Activated CD4-positive, CD25-positive, alpha-beta regulatory T cell treated with anti-CD3 and anti-CD28 coated beads, Interleukin-2, amount 50 U/mL, for 72 hours (primary cell): ENCODE data around the gene CHST15.
A peak's percentile ranks its signal among the peaks of the same experiment; 100 is the strongest.
"Not testable (repeated sequence)": the region's sequence is repeated elsewhere in the genome, so short reads cannot be mapped to it uniquely, and the experiment has no call there.

Source experiments
- DNase-seq: peaks from one replicate; pipeline ENCODE4 v3.0.0; 2021

The CHST15 gene

GRCh38 chr10:124097883-124098282 is 4.5 kb upstream of the CHST15 start:
- DNase-seq = no peak

GRCh38 chr10:124096494-124096893 is 3.1 kb upstream of the CHST15 start:
- no peak for DNase-seq

- not testable (repeated sequence) for DNase-seq
These were observed 2.4 kb upstream of the CHST15 start for GRCh38 chr10:124095801-124096200.

DNA sequence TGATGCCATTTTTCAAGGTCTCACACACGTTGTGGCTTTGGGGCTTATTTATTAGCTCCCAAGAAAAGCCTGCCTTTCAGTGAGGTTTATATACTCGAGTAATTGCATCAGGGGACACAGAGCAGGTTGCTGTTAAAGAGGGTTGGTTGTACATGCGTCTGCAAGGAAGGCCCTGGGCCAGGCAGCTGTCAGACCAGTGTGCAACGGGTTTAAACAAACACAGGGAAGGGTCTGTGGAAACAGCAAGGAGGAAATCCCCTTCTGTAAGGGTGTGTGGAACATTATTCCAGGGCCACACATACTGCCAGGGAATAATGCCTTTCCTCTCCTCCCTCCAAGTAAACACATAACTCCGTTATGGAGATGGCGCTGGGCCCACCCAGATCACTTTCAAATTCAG is 1.7 kb upstream of the CHST15 start:
- DNase-seq = no peak

- no peak for DNase-seq
These were observed 1.0 kb upstream of the CHST15 start for GRCh38 chr10:124094419-124094785.

DNA sequence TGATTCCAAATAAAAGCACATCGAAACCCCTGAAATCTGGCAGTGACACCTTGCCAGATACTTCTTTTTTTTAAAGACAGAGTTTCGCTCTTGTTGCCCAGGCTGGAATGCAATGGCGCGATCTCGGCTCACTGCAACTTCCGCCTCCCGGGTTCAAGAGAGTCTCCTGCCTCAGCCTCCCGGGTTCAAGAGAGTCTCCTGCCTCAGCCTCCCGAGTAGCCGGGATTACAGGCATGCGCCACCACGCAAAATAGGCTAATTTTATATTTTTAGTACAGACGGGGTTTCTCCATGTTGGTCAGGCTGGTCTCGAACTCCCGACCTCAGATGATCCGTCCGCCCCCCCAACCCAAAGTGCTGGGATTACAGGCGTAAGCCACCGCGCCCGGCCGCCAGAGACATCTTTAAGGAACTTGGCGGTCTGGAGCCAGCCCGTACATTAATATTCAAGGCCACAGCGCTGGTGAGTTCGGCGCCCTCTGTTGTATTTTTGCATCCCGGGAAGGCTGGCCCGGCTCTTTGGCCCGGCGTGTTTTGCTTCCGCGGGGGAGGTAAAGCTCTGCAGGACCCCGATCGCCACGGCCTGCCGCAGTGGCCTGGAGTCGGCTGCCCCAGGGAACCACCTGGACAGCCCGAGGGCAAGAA is 498 bp upstream of the CHST15 start:
- not testable (repeated sequence) for DNase-seq

DNA sequence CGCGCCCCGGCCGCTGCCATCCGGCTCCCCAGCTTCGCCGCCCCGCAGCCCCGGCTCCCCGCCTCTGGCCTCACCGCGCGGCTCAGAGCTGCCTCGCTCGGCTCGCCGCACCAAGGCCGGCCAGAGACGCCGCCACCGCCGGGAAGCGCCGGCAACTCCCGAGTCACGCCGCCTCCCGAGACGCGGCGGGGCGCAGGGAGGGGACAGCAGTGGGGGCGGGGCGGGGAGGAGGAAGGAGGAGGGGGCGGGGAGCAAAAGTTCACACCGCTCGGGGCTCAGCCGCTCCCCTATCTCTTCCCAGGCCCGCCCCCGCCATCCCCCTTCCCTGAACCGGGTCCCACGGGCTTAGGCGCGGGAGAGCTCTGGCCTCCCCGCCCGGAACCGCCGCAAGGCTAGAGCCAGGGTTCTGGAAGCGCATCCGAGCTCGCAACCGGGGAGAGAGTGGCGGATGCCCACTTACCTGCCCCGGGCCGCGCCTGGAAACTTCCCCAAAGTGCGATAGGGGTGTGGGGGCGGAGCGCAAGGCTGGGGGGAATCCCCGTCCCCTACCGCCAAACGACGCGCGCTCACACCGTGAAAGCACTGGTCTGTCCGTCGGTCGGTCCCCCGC is 1.0 kb downstream of the CHST15 start:
- DNase-seq = peak; percentile 52

DNA sequence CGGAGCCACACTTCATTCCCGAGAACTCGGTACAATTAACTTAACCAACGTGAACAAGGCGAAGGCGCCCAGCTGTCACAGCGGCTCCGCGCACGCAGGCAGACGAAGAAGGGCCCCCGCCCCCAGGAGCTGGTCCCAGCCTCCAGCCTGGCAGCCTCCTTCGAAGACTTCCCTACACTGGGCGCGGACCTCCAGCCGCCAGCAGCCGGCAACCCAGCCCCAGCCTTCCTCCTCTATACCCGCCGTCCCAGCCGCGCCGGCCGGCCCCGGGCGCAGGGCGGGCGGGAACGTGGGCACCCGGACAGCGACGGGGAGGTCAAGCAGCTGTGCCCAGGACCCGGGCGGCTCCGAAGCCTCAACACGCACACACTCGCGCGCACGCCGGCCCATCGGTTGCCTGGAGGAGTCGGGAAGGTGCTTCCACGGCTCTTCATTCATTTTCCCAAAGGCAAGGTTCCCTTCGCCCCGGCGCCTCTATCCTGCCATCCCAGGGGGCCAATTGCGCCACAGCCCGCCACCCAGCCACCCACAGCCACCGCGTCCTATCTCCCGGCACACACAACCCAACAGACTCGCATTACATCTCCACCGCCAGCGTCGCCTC is 1.6 kb downstream of the CHST15 start:
- DNase-seq = no peak

DNA sequence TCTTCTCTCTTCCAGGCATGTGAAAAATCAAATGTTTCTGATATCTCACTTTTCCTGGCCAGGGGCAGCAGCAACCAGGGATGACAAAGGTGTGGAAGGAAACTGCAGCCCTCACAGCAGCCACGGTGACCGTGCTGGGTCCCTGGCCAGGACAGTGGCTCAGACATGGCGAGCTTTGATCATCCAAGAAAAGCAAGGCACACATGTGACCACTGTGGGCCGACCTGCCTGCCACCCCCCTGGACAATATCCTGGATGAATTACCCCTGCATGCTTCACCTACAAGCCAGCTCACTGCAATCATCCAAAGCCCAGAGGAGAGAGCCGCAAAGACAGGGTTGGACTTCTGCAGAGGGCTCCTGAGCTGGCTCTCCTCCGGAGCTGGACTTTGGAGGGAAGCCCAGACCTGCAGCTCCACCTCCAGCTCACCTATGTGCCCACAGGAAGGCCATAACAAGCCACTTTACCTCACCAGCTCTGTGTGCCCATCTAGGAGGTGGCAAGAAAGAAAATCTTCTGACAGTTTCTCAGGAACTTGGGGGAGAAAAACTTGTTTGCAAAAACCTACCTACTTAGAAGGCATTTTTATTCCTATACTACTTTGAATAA is 2.7 kb downstream of the CHST15 start:
- DNase-seq = no peak

GRCh38 chr10:124089859-124090258 is 3.5 kb downstream of the CHST15 start:
- DNase-seq = no peak

- DNase-seq = no peak
These were observed 4.5 kb downstream of the CHST15 start for GRCh38 chr10:124088915-124089314.

DNA sequence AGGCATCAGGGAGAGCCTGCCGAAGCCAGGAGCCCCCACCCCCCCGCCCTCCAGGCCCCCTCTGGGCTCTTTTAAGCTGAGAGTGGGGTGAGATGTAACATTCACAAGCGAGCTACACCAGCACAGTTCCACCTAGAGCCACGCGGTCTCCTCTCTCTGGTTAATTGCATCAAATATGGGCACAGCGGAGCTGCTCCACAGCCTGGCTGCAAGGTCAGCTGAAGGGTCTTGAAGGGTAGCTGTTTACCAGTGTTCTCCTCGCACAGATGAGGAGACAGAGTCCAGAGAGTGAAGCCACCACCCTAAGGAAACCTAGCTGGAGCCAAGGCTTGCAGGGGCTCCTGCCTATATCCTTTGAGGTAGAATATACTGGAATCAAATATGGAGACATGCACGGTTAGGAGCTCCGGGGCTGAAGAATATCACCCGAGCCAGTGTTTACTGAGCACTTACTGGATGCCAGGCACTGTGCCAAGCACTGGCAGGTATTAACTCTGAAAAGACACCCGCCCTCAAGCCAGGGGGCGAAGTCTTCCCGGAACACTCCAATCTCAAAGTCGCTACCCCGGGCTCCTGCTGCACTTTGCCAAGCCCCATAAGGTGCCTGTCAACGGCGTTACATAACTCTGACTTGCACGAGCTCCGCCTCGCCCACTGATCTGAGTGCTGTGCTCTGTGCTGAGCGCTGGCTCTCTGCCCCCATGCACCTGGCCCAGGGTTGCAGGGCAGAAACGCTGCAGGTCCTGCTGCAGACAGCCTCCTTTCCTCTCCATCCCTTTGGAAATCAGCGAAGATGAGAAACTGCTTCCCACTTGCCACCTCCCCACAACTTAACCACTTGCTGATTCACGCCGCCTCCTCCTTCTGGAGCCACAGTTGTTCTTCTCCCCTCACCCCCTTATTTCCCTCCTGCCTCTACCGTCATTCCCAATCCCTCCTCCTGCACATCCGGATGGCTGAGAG is 5.4 kb downstream of the CHST15 start:
- no peak for DNase-seq

- DNase-seq = no peak
These were observed 6.4 kb downstream of the CHST15 start for GRCh38 chr10:124086787-124087671.

- DNase-seq = no peak
These were observed 7.2 kb downstream of the CHST15 start for GRCh38 chr10:124086097-124086710.

GRCh38 chr10:124085680-124086079 is 7.7 kb downstream of the CHST15 start:
- no peak for DNase-seq

GRCh38 chr10:124084708-124085107 is 8.7 kb downstream of the CHST15 start:
- no peak for DNase-seq

DNA sequence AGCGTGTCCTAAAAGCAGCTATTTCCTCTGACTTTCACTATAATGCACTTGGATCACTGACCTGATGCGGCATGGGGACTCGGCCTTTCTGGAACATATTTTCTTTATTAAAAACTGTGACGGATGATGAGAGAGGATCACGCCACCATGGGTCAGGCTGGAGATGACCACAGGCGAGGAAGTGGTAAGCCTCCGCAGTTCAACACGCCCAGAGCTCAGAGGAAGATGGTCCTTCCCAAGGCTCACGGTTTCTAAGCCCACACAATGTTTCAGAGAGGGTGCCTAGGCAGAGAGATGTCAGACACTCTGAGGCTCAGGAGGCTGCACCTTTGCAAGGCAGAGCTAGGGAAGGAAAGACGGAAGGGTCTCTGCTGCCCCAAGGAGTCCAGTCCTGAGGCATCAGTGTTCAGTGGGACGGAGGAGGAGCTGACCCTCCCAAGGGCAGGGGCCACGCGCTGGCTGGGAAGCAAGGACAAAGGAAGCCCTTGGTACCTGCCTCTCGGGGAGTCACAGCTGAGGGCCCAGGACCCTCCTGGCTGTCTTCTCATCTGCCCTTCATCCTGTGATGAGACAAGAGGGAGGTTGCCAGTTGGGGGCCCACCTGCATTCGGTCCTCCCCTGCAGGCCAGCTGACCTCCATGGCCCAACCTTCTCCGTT is 9.5 kb downstream of the CHST15 start:
- no peak for DNase-seq

DNA sequence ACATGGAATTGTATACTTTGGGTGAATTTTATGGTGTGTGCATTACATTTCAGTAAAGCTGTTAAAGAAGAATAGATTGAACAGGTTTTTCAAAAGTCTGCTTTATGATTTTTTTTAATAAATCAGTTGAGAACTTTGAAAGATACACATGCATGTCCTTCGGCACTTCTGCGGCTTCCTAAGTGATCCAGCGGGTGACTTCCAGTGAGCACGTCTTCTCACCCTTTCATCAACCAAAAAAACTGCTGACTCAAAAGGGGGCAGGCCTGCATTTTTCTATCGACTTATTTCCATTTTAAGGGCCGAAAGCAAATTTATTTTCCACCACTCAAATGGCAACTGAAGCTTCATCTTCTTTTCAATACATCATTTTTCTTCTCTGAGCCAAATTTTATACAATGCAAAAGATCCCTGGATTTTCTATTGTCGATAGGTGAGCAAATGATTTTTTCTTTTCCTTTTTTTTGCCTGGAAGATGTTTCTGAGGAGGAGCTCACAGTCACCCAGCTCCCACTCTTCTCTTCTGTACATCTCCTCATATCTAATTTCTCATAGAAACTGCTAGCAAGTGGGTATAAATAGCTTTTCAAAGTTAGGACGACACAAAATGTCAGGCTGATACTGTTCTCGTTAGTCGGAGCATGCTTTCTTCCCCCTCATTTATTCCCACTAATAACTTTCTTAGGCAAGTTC is 10.2 kb downstream of the CHST15 start:
- DNase-seq = no peak

GRCh38 chr10:124082555-124082954 is 10.8 kb downstream of the CHST15 start:
- no peak for DNase-seq

DNA sequence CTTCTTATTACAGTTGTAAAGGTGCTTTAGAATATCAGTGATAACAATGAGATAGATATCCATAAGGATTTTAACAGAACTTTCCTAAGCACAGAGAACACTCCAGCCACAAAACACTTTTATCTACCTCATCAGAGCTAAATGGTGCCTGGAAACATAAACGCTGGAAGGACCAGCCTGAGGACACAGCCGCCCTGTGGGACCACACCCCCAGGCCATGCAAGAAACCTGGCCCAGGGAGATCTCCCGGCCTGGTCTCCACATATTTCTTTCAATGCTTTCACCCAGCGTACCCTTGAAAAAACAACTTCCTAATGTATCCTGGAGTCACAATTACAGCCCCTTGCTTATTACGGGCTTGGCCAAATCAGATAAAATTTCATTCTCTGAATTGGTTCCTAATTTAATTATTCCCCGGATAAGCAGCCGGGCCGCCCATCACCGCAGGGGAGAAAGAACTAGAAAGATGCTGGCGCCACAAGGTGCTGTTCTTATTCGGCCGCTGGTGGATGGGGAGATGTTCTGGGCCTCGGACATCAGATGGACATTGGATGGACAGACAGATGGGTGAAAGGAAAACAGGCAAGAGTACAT is 11.8 kb downstream of the CHST15 start:
- DNase-seq = no peak
